ENCODE results near the gene IGSF21. TPM values are rescaled to one million over a fixed set of nuclear protein-coding genes. Genes with fewer than 3 reads are reported as not detected.

Gene IGSF21
- polyA plus RNA-seq, 1 experiment = not detected

DNA sequence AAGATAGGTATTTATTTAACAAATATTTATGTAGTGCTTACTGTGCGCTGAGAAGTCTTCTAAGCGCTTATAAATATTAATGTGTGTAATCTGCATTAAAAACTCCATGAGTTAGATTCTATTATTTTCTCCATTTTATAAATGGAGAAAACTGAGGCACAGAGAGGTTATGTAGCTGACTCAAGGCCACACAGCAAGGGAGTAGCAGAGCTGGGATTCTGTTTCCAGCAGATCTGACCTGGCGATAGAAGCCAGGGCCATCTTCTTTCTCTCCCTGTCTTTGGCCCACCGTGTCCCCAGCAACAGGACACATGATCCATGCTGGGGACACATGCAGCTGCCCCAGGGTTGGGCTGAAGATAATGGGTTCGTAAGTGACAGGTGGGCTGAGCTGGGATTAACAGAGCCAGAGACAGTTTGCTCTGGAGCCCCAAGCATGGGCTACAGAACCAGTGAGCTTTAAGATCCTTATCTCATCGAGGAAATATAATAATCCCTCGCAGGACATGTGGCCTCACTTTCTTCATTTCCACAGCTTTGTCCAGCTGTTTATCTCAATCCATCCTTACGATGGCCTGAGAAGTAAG lies 30.3 kb downstream of the IGSF21 start:
- H3K9me3 ChIP-seq (ENCODE audit: control insufficient read depth, insufficient read depth, low read length) = no peaks in the 10 kb centered on the region

GRCh38 chr1:18139198-18139981 lies 31.8 kb downstream of the IGSF21 start:
- H3K9me3 ChIP-seq (ENCODE audit: control insufficient read depth, insufficient read depth, low read length) = no peaks in the 10 kb centered on the region
- no peaks in the 10 kb centered on the region for H3K27me3 ChIP-seq (ENCODE audit: control insufficient read depth, insufficient read depth, low read length)
- no peak overlapping the region for H3K4me3 ChIP-seq (ENCODE audit: low read depth, low read length)
- CTCF ChIA-PET = interaction anchor here (1.2 kb wide), 1 partner anchor 478 kb away, joined by 3 read pairs; no protein-coding TSS in a partner anchor
- no peak overlapping the region for H3K27ac ChIP-seq (ENCODE audit: low read depth, low read length)
- TF ChIP-seq, protein P1, sequence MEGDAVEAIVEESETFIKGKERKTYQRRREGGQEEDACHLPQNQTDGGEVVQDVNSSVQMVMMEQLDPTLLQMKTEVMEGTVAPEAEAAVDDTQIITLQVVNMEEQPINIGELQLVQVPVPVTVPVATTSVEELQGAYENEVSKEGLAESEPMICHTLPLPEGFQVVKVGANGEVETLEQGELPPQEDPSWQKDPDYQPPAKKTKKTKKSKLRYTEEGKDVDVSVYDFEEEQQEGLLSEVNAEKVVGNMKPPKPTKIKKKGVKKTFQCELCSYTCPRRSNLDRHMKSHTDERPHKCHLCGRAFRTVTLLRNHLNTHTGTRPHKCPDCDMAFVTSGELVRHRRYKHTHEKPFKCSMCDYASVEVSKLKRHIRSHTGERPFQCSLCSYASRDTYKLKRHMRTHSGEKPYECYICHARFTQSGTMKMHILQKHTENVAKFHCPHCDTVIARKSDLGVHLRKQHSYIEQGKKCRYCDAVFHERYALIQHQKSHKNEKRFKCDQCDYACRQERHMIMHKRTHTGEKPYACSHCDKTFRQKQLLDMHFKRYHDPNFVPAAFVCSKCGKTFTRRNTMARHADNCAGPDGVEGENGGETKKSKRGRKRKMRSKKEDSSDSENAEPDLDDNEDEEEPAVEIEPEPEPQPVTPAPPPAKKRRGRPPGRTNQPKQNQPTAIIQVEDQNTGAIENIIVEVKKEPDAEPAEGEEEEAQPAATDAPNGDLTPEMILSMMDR (IDR thresholded peaks at IDR 0.05; ENCODE audit: low read depth, low read length) = no peak
- no peak for DNase-seq (ENCODE audit: low read depth, low spot score)
- POLR2A ChIA-PET = no interaction called here

More for the DNA sequence above, 30.3 kb downstream of the IGSF21 start:
- TF ChIP-seq, protein P1 (IDR thresholded peaks at IDR 0.05; ENCODE audit: low read depth, low read length) = no peak
- H3K27ac ChIP-seq (ENCODE audit: low read depth, low read length) = no peak overlapping the region
- POLR2A ChIA-PET = no interaction called here
- no peak for DNase-seq (ENCODE audit: low read depth, low spot score)
- no peaks in the 10 kb centered on the region for H3K27me3 ChIP-seq (ENCODE audit: control insufficient read depth, insufficient read depth, low read length)
- H3K4me3 ChIP-seq (ENCODE audit: low read depth, low read length) = no peak overlapping the region
- CTCF ChIA-PET = interaction anchor here (1.2 kb wide), 1 partner anchor 476 kb away, joined by 3 read pairs; no protein-coding TSS in a partner anchor

DNA sequence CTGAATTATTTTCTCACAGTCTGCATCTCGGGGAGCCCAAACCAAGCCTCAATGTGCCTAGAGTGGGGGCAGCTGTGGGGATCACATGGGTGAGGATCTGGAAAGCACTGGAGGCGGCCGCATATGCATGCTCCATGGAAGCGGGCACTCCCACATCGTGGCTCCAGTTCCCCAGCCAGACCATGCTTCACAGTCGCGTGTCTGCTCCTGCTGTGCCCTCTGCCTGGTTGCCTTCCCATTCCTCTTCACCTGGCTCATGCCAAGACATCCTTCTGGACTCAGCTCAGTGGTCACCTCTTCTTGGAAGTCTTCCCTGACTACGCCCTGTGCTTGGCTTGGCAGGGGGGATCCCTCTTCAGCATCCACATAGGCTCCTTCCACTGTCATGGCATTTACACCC lies 32.8 kb downstream of the IGSF21 start:
- H3K4me3 ChIP-seq (ENCODE audit: low read depth, low read length) = no peak overlapping the region
- no peaks in the 10 kb centered on the region for H3K27me3 ChIP-seq (ENCODE audit: control insufficient read depth, insufficient read depth, low read length)
- TF ChIP-seq, protein P1 (IDR thresholded peaks at IDR 0.05; ENCODE audit: low read depth, low read length) = no peak
- no peak overlapping the region for H3K27ac ChIP-seq (ENCODE audit: low read depth, low read length)
- H3K9me3 ChIP-seq (ENCODE audit: control insufficient read depth, insufficient read depth, low read length) = no peaks in the 10 kb centered on the region
- ChIA-PET POLR2A (no interaction called here), CTCF (no interaction called here)
- no peak for DNase-seq (ENCODE audit: low read depth, low spot score)

- POLR2A ChIA-PET = no interaction called here
- TF ChIP-seq, protein P1 (IDR thresholded peaks at IDR 0.05; ENCODE audit: low read depth, low read length) = no peak
- no peak overlapping the region for H3K4me3 ChIP-seq (ENCODE audit: low read depth, low read length)
Measured at GRCh38 chr1:18141661-18142060, 34.1 kb downstream of the IGSF21 start.

DNA sequence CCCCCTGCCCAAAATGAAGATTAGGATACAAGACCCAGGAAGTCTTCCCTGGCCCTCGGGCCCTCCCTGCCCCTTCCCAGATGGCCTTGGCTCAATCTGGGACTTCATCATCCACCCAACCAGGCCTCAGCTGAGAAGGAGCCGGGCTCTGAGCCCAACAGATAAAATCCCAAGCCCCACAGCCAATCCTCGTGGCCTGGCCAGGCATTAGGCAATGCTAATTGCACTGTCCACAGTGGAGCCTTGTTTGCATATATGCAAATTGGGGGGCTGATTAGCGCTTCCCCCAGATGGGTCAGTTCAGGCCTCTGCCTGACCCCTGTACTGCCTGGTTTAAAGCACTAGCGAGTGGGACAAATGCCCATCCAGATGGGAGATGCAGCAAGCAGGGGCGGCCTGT lies 34.9 kb downstream of the IGSF21 start:
- Histone ChIP-seq H3K27me3 (ENCODE audit: control insufficient read depth, insufficient read depth, low read length) (no peaks in the 10 kb centered on the region), H3K4me3 (ENCODE audit: low read depth, low read length) (no peak overlapping the region), H3K27ac (ENCODE audit: low read depth, low read length) (no peak overlapping the region), H3K9me3 (ENCODE audit: control insufficient read depth, insufficient read depth, low read length) (no peaks in the 10 kb centered on the region)
- DNase-seq (ENCODE audit: low read depth, low spot score) = no peak
- TF ChIP-seq, protein P1 (IDR thresholded peaks at IDR 0.05; ENCODE audit: low read depth, low read length) = no peak
- POLR2A ChIA-PET = no interaction called here
- CTCF ChIA-PET = no interaction called here

More at GRCh38 chr1:18141661-18142060, 34.1 kb downstream of the IGSF21 start:
- Histone ChIP-seq H3K9me3 (ENCODE audit: control insufficient read depth, insufficient read depth, low read length) (no peaks in the 10 kb centered on the region), H3K27me3 (ENCODE audit: control insufficient read depth, insufficient read depth, low read length) (no peaks in the 10 kb centered on the region), H3K27ac (ENCODE audit: low read depth, low read length) (no peak overlapping the region)
- CTCF ChIA-PET = no interaction called here
- DNase-seq (ENCODE audit: low read depth, low spot score) = no peak
